GM21737 (cell line): ENCODE measurements around the gene SELENOM.
"Not testable (repeated sequence)": the region's sequence is repeated elsewhere in the genome, so short reads cannot be mapped to it uniquely, and the experiment has no call there.

Source experiments
- ATAC-seq: cut with Tn5 transposase; IDR thresholded peaks from one replicate; pipeline ENCODE4 v1.9.1; 2021; ENCODE audit warnings: mild to moderate bottlenecking, moderate library complexity; ENCODE audit not compliant: unreplicated experiment

Gene SELENOM

GRCh38 chr22:31106731-31107177 is 614 bp downstream of the SELENOM start:
- no peak for ATAC-seq

GRCh38 chr22:31106001-31106571 is 1.3 kb downstream of the SELENOM start:
- no peak for ATAC-seq

- ATAC-seq: no peak
Measured at GRCh38 chr22:31105282-31105929, 2.0 kb downstream of the SELENOM start.

- ATAC-seq: no peak
Measured at GRCh38 chr22:31104869-31105268, 2.5 kb downstream of the SELENOM start.

GRCh38 chr22:31103899-31104694 is 3.3 kb downstream of the SELENOM start:
- no peak for ATAC-seq

- ATAC-seq: no peak
Measured at GRCh38 chr22:31103111-31103510, 4.3 kb downstream of the SELENOM start.

GRCh38 chr22:31102441-31103081 is 4.8 kb downstream of the SELENOM start:
- no peak for ATAC-seq

- no peak for ATAC-seq
Measured at GRCh38 chr22:31100762-31101525, 6.4 kb downstream of the SELENOM start.

- no peak for ATAC-seq
Measured at GRCh38 chr22:31099841-31100761, 7.3 kb downstream of the SELENOM start.

GRCh38 chr22:31099386-31099785 is 8.0 kb downstream of the SELENOM start:
- no peak for ATAC-seq

GRCh38 chr22:31098632-31099110 is 8.7 kb downstream of the SELENOM start:
- no peak for ATAC-seq

- ATAC-seq: no peak
Measured at GRCh38 chr22:31097941-31098631, 9.3 kb downstream of the SELENOM start.

- not testable (repeated sequence) for ATAC-seq
Measured at GRCh38 chr22:31097539-31097938, 9.8 kb downstream of the SELENOM start.

- ATAC-seq: no peak
Measured at GRCh38 chr22:31096657-31097279, 10.6 kb downstream of the SELENOM start.

- no peak for ATAC-seq
Measured at GRCh38 chr22:31095637-31096249, 11.6 kb downstream of the SELENOM start.

- ATAC-seq: no peak
Measured at GRCh38 chr22:31094741-31095140, 12.6 kb downstream of the SELENOM start.

GRCh38 chr22:31094021-31094551 is 13.3 kb downstream of the SELENOM start:
- ATAC-seq: no peak
